Stimulated activated memory B cell treated with anti-CD40 and anti-IgM and Interleukin-4, amounts not matched to agents 10 μg/mL and 1 μg/mL and 100 μg/mL, for 72 hours (primary cell): Measurements from ENCODE around the gene PPP1R3F.

Experiments
- ATAC-seq: fragments of 150-1000 bp; cut with Tn5 transposase; 2 replicates; pipeline ENCODE4 v1.10.0; 2021
- H3K27ac Mint-ChIP-seq: one replicate; pipeline ENCODE4 v1.8.0; 2022; ENCODE audit warnings: mild to moderate bottlenecking, mixed read lengths
- H3K27me3 Mint-ChIP-seq: one replicate; pipeline ENCODE4 v1.8.0; 2022; ENCODE audit warnings: mixed read lengths
- H3K36me3 Mint-ChIP-seq: one replicate; pipeline ENCODE4 v1.8.0; 2022; ENCODE audit warnings: mixed read lengths
- H3K4me1 Mint-ChIP-seq: one replicate; pipeline ENCODE4 v1.8.0; 2022; ENCODE audit warnings: mixed read lengths
- H3K4me3 Mint-ChIP-seq: one replicate; pipeline ENCODE4 v1.8.0; 2022; ENCODE audit warnings: mild to moderate bottlenecking, moderate library complexity, mixed read lengths
- H3K9me3 Mint-ChIP-seq: one replicate; pipeline ENCODE4 v1.8.0; 2022; ENCODE audit warnings: mixed read lengths

The PPP1R3F gene, protein sequence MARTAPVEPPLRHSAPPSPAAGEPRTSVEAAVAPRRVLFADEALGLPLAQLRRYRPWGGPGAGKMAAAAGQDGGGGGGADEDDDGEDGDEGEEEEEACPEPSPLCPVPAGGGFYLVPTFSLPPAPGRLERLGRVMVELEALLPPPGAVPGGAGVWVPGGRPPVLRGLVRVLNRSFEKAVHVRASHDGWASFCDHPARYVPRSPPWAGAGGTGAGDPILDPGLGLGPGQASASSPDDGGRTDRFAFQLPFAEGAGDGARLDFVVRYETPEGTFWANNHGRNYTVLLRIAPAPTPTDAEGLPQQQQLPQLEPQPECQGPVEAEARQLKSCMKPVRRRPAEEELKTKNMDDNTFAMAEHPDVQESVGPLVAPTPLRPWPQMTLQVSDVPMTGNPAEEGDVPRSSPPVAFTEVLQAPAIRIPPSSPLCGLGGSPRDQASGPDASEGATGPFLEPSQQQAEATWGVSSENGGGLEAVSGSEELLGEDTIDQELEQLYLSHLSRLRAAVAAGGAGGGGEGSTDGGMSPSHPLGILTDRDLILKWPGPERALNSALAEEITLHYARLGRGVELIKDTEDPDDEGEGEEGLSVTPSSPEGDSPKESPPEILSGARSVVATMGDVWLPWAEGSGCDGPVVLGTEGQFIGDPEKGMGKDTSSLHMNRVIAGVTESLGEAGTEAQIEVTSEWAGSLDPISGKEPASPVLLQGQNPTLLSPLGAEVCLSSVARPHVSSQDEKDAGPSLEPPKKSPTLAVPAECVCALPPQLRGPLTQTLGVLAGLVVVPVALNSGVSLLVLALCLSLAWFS

DNA sequence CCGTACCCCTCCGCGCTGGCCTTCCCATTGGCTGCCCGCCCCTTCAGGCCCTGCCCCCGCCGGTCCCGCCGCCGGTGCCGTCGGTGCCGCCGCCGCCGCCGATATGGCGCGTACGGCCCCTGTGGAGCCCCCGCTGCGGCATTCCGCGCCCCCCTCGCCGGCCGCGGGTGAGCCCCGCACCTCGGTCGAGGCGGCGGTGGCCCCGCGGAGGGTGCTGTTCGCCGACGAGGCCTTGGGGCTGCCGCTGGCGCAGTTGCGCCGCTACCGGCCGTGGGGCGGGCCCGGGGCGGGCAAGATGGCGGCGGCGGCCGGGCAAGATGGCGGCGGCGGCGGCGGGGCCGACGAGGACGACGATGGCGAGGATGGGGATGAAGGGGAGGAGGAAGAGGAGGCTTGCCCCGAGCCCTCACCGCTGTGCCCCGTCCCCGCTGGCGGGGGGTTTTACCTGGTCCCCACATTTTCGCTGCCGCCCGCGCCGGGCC is at the start of gene PPP1R3F:
PPP1R3F (plus strand) TSS at position 27 of the 482 bp plus-strand sequence; CDS start at position 104, 77 bp downstream.
- Mint-ChIP-seq H3K27ac (peak within 1 kb of the TSS; percentile 90), H3K4me1 (peaks cover 35% of the 10 kb centered on the region), H3K9me3 (no peaks in the 10 kb centered on the region), H3K4me3 (peak within 1 kb of the TSS; percentile 88), H3K36me3 (peaks cover 11% of the 10 kb centered on the region), H3K27me3 (no peaks in the 10 kb centered on the region)
- ATAC-seq = peak; percentile 44

DNA sequence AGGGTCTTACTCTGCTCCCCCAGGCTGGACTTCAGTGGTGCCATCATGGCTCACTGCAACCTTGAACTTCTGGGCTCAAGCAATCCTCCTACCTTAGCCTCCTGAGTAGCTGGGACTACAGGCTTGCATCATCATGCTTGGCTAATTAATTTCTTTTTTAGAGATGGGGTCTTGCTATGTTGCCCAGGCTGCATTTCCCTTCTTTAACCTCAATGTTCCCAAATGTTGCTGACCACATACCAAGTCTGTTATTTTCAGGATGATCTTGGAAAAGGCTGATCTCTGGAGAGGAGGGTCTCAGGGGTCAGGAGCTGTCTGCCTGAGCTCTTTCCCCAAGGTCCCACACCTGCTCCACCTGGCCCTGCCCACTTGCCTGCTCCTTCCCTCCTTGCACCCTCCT is 49.5 kb upstream of the PPP1R3F start:
- H3K36me3 Mint-ChIP-seq = no peaks in the 10 kb centered on the region
- no peak for ATAC-seq
- peaks cover 6% of the 10 kb centered on the region for H3K9me3 Mint-ChIP-seq
- peaks cover 36% of the 10 kb centered on the region for H3K27me3 Mint-ChIP-seq
- H3K4me1 Mint-ChIP-seq = peaks cover 7% of the 10 kb centered on the region
- no peak overlapping the region for H3K27ac Mint-ChIP-seq
- no peak overlapping the region for H3K4me3 Mint-ChIP-seq

DNA sequence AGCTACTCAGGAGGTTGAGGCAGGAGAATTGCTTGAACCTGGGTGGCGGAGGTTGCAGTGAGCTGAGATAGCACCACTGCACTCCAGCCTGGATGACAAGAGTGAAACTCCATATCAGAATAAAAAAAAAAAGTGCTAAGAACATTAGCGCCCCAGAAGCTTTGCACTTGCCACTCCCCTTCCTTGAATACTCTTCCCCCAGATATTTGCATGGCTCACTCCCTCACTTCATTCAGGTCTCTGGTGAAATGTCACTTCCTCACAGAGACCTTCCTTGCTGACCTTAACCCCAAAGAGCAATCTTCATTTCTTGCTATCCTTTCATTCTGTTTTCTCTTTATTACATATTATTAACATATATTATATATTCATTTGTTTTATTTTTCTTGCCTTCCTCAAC is 47.7 kb upstream of the PPP1R3F start:
- H3K9me3 Mint-ChIP-seq = peaks cover 6% of the 10 kb centered on the region
- H3K4me3 Mint-ChIP-seq = no peak overlapping the region
- ATAC-seq = no peak
- no peaks in the 10 kb centered on the region for H3K36me3 Mint-ChIP-seq
- H3K27me3 Mint-ChIP-seq = peaks cover 29% of the 10 kb centered on the region
- H3K27ac Mint-ChIP-seq = no peak overlapping the region
- peaks cover 7% of the 10 kb centered on the region for H3K4me1 Mint-ChIP-seq

DNA sequence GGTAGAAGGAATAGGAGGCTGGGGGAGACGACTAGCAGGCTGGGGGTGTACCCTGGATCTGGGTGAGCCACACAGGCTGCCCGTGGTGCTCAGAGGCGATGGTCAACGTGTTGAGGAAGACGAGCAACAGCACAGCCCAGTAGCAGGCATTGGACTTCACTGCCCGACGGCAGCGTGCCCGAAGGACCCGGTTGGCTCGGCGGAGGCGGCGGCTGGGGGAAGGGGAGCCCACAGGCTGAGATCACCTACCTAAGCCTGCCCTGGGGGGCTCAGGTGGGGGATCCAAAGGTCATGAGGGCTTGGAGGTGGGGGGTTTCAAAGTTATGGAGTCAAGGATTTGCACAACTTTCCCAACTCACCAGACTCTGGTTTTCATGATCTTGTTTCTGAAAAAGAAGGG is 43.7 kb upstream of the PPP1R3F start:
- peaks cover 12% of the 10 kb centered on the region for H3K4me1 Mint-ChIP-seq
- H3K36me3 Mint-ChIP-seq = no peaks in the 10 kb centered on the region
- H3K27me3 Mint-ChIP-seq = peaks cover 29% of the 10 kb centered on the region
- H3K4me3 Mint-ChIP-seq = no peak overlapping the region
- no peak overlapping the region for H3K27ac Mint-ChIP-seq
- ATAC-seq = no peak
- peaks cover 6% of the 10 kb centered on the region for H3K9me3 Mint-ChIP-seq

DNA sequence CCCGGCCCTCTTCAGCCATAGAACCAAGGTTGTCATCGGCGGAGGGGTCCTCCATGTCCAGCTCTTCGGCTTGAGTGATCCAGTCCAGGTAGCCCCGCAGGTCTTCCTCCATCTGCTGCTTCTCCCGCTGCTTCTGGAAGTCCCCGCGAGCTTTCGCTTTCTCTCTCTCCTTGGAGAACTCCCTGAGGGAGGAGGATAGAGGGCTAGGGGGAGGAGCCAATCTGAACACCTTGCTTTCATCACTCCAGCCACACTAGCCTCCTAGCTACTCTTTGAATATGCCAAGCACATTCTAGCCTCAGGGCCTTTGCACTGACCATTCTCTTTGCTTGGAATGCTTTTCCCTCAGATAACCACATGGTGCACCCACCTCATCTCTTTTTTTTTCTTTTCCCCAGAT is 42.6 kb upstream of the PPP1R3F start:
- H3K9me3 Mint-ChIP-seq = peaks cover 6% of the 10 kb centered on the region
- H3K36me3 Mint-ChIP-seq = no peaks in the 10 kb centered on the region
- peaks cover 29% of the 10 kb centered on the region for H3K27me3 Mint-ChIP-seq
- H3K4me1 Mint-ChIP-seq = peaks cover 19% of the 10 kb centered on the region
- no peak for ATAC-seq
- no peak overlapping the region for H3K4me3 Mint-ChIP-seq
- H3K27ac Mint-ChIP-seq = no peak overlapping the region

DNA sequence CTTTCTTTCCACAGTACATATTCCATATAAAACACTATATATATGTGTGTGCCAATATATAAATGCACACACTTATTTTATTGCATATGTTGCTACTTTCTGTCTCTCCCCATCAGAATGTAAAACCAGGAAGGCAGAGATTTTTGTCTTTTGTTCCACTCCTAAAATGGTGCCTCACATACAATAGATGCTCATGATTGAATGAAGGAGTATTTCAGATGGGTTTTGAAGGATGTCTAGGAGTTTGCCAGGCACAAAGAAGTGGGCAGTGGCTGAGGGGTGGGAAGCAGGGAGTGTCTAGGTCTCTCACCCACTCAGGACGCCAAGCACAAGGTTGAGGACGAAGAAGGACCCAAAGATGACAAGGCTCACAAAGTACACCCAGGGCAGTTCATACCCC is 41.9 kb upstream of the PPP1R3F start:
- Mint-ChIP-seq H3K27me3 (peaks cover 24% of the 10 kb centered on the region), H3K9me3 (peaks cover 6% of the 10 kb centered on the region), H3K4me1 (peaks cover 18% of the 10 kb centered on the region), H3K36me3 (no peaks in the 10 kb centered on the region), H3K4me3 (no peak overlapping the region), H3K27ac (no peak overlapping the region)
- ATAC-seq = no peak

DNA sequence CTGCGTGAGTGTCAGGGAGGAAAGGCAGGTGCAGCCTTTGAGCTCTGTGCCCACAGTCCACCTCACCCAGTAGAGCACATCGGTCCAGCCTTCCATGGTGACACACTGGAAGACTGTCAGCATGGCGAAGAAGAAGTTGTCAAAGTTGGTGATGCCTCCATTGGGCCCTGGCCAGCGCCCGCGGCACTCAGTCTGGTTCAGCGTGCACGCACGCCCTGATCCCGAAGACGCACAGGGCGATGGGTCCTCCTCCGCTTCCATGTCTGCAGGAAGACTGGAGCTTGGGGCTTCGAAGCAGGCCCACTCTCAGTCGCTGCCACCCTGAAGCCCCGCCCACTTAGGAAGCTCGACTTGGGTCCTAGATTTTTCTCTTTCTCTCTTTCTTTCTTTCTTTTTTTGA is 41.4 kb upstream of the PPP1R3F start:
- H3K36me3 Mint-ChIP-seq = no peaks in the 10 kb centered on the region
- no peak overlapping the region for H3K27ac Mint-ChIP-seq
- no peak overlapping the region for H3K4me3 Mint-ChIP-seq
- H3K4me1 Mint-ChIP-seq = peaks cover 18% of the 10 kb centered on the region
- H3K9me3 Mint-ChIP-seq = peaks cover 6% of the 10 kb centered on the region
- peaks cover 19% of the 10 kb centered on the region for H3K27me3 Mint-ChIP-seq
- ATAC-seq = no peak

DNA sequence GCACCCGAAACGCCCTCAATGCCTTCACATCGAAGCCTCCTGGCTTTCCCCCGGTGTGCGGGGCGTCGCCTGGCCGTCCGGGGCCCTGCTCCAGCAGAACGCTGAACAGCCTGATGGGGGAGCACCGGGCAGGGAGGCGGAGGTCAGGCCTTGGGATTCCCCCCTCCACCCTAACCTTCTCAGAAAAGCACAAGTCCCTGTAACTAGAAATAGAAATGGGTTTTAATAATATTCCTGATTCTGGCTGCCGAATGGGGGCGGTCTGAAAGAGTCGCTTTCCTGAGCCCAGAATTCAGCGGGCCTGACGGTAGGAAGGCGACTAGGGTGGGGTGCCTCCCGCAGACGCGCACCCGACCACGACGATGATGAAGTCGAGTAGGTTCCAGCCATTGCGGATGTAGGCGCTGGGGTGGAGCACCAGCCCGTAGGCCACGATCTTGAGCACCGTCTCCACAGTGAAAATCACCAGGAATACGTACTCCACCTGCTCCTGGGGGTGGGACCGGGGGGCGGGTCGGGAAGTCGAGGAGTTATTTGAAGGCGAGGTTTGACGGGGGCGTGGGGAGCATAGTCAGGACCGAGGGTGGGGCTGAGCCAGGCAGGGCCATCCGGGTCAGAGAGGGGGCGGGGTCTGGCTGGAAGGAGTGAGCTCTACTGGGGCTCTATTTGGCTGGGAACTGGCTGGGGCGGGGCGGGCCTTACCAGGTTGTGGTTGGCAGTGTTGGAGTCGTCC is 38.9 kb upstream of the PPP1R3F start:
- Mint-ChIP-seq H3K4me1 (peaks cover 18% of the 10 kb centered on the region), H3K9me3 (no peaks in the 10 kb centered on the region), H3K36me3 (no peaks in the 10 kb centered on the region), H3K27me3 (no peaks in the 10 kb centered on the region), H3K4me3 (peak overlapping the region; percentile 81), H3K27ac (peak overlapping the region; percentile 96)
- ATAC-seq = peak; percentile 92

DNA sequence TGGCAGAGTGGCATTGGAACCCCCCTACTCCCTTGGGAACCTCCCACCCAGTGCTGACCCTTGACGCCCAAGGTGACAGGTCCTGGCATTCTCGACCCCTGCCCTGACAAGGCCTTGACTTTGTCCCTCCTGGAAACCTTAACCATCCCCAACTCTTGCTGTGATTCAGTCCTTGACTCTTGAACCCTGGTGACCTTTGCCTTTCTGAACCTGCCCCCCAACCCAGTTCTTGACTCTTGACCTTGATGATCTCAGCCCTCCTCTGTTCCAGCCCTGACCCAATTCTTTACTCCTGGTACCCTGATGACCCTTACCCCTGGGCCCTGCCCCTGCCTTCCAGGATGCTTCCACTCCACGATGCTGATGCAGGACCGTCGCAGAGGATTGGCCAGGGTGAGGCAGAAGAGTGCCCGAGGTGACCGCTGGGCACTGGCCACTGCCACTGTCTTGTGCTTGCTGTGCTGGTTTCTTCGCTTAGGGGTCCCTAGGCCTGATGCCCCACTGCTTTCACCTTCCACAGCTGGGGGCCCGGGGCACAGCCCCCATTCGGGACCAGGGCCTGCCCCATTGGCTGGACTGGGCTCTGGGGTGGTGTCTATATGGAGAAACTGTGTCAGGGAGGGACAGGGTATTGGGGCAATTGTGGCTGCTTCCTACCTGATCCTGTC is 38.1 kb upstream of the PPP1R3F start:
- no peaks in the 10 kb centered on the region for H3K9me3 Mint-ChIP-seq
- H3K36me3 Mint-ChIP-seq = no peaks in the 10 kb centered on the region
- peak overlapping the region; percentile 96 for H3K27ac Mint-ChIP-seq
- H3K4me3 Mint-ChIP-seq = peak overlapping the region; percentile 81
- ATAC-seq = no peak
- H3K4me1 Mint-ChIP-seq = peaks cover 23% of the 10 kb centered on the region
- no peaks in the 10 kb centered on the region for H3K27me3 Mint-ChIP-seq

DNA sequence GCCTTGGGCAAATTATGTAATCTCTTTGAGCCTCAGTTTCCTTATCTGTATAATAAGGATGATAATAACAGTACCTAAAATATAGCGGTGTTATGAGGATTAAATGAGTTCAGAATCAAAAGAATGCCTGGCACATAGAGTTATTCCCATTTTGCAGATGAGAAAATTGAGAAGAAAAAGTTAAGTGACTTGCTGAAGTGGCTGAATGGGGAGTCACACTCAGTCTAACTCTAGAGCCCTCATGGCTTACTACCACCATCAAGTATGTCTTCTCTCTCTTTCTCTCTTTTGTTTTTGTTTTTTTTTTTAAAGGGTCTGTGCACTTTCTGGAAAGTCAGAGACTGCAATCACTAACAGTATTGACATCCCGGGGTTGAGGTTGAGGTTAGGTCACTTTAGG is 37.1 kb upstream of the PPP1R3F start:
- H3K27ac Mint-ChIP-seq = no peak overlapping the region
- ATAC-seq = no peak
- no peaks in the 10 kb centered on the region for H3K27me3 Mint-ChIP-seq
- H3K9me3 Mint-ChIP-seq = no peaks in the 10 kb centered on the region
- H3K4me3 Mint-ChIP-seq = no peak overlapping the region
- peaks cover 33% of the 10 kb centered on the region for H3K4me1 Mint-ChIP-seq
- peaks cover 7% of the 10 kb centered on the region for H3K36me3 Mint-ChIP-seq

DNA sequence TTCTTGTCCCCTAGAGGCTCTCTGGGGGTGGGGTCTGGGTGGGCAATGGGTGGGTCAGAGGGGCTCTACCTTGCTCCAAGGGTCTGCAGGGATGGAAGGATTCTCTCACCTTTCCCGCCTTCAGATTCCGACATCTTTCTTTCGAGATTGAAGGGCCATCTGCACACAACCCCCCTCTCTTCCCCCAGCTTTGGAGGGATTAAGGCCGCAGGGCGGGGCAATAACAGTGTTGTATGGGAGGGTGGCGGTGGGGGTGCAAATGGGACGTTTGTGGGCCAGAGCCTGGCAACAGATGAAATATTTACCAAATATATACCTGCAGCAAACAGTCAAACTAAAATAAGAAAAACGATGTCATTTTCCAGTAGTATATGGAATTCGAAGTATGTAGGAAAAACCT is 36.4 kb upstream of the PPP1R3F start, which contains the start of gene CACNA1F:
CACNA1F (minus strand) TSS at position 165 of the 400 bp plus-strand sequence; CDS start at position 134, 31 bp downstream.
- H3K27me3 Mint-ChIP-seq = no peaks in the 10 kb centered on the region
- H3K9me3 Mint-ChIP-seq = no peaks in the 10 kb centered on the region
- H3K4me3 Mint-ChIP-seq = no peak within 1 kb of the TSS
- peaks cover 34% of the 10 kb centered on the region for H3K4me1 Mint-ChIP-seq
- no peak within 1 kb of the TSS for H3K27ac Mint-ChIP-seq
- H3K36me3 Mint-ChIP-seq = peaks cover 7% of the 10 kb centered on the region
- no peak for ATAC-seq

DNA sequence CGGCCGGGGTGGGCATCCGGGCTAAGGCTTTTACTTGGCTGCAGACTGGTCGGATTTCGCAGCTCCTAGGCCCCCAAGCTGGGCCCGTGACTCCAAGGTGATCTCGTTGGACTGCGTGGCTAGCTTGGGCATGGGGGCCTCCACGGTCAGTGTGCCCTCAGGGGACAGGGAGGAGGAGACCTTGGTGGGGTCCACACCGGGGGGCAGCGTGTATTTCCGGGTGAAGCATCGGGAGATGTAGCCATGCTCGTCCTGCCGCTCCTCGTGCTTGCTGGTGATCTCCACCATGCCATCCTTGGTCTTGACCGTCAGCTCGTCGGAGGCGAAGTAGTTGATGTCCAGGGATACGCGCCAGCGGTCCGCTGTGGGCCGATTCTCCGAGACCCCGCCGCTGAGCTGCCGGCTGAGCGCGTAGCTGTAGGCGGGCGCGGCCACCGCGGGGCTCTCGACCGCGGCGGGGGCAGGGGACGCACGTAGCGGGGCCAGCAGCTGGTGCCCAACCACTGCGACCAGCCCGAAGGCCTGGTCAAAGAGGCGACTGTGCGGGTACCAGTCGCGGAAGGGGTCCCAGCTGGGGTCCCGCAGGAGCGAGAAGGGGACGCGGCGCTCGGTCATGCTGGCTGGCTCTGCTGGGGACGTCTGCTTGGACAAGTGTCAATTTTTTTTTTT is 35.6 kb upstream of the PPP1R3F start:
- H3K36me3 Mint-ChIP-seq = peaks cover 7% of the 10 kb centered on the region
- no peak for ATAC-seq
- peaks cover 34% of the 10 kb centered on the region for H3K4me1 Mint-ChIP-seq
- H3K9me3 Mint-ChIP-seq = no peaks in the 10 kb centered on the region
- H3K27me3 Mint-ChIP-seq = no peaks in the 10 kb centered on the region
- H3K27ac Mint-ChIP-seq = no peak overlapping the region
- H3K4me3 Mint-ChIP-seq = no peak overlapping the region

DNA sequence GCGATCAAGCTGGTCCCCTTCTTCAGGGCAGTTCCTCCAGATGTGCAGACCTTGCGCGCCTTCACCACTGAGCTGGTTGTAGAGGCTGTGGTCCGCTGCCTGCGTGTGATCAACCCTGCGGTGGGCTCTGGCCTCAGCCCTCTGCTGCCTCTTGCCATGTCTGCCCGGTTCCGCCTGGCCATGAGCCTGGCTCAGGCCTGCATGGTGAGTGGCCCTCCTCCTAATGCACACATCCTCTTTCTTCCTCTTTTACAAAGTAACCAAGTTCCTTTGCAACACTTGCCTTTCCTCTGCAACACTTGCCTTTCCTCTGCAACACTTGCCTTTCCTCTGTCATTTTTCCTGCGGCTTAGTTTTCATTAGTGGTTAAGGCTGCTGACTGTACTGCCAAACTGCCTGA is 32.5 kb upstream of the PPP1R3F start:
- Mint-ChIP-seq H3K4me1 (peaks cover 17% of the 10 kb centered on the region), H3K9me3 (no peaks in the 10 kb centered on the region), H3K27ac (peak overlapping the region; percentile 91), H3K36me3 (peaks cover 7% of the 10 kb centered on the region), H3K4me3 (peak overlapping the region; percentile 79), H3K27me3 (no peaks in the 10 kb centered on the region)
- ATAC-seq = peak; percentile 82

DNA sequence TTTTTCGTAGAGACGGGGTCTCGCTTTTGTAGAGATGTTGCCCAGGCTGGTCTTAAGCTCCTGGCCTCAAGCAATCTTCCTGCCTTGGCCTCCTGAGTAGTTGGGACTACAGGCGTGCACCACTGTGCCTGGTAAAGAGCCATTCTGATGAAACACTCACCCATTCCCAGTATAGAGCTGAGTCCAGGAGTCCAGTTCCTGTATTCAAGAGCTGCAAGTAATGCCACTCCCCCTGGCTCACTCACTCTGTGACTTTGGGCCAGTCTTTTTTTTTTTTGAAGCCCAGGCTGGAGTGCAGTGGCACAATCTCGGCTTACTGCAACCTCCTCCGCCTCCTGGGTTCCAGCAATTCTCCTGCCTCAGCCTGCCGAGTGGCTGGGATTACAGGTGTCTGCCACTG is 30.9 kb upstream of the PPP1R3F start:
- Mint-ChIP-seq H3K9me3 (no peaks in the 10 kb centered on the region), H3K36me3 (peaks cover 22% of the 10 kb centered on the region), H3K4me3 (no peak overlapping the region), H3K27me3 (no peaks in the 10 kb centered on the region), H3K4me1 (peaks cover 16% of the 10 kb centered on the region), H3K27ac (no peak overlapping the region)
- ATAC-seq = no peak
